HepG2 (cell line): ENCODE measurements around the gene VWA3A. TPM values are rescaled to one million over a fixed set of nuclear protein-coding genes. Genes with fewer than 3 reads are reported as not detected.
A peak's percentile ranks its signal among the peaks of the same experiment; 100 is the strongest.

Experiments
- CEBPB ChIP-seq: IDR thresholded peaks from 2 replicates; pipeline ENCODE4 v1.6.1; 2011; ENCODE audit warnings: low read depth, low read length, improper control_type of control experiment, borderline replicate concordance
- DNMT3B ChIP-seq: conservative IDR thresholded peaks from 2 replicates; pipeline ENCODE4 v1.6.1; 2016; ENCODE audit warnings: missing biosample characterization, control low read depth
- ELF1 ChIP-seq: sonication (generic); formaldehyde crosslinking; IDR thresholded peaks from 2 replicates; pipeline ENCODE4 v1.4.0; 2020; ENCODE audit warnings: missing genetic modification reagents
- GATAD2A ChIP-seq: IDR thresholded peaks from 2 replicates; pipeline ENCODE4 v1.6.1; 2016
- IRX3 ChIP-seq: sonication (generic); formaldehyde crosslinking; IDR thresholded peaks from 2 replicates; pipeline ENCODE4 v1.8.1; 2023; ENCODE audit warnings: mild to moderate bottlenecking, low read depth, missing genetic modification reagents, borderline replicate concordance
- KDM6A ChIP-seq: IDR thresholded peaks from 2 replicates; pipeline ENCODE4 v1.6.1; 2016; ENCODE audit warnings: low read depth
- LBX2 ChIP-seq: sonication (generic); formaldehyde crosslinking; IDR thresholded peaks from 2 replicates; pipeline ENCODE4 v1.5.0; 2020; ENCODE audit warnings: missing genetic modification reagents, mild to moderate bottlenecking, borderline replicate concordance
- NFYB ChIP-seq: sonication (generic); formaldehyde crosslinking; IDR thresholded peaks from 2 replicates; pipeline ENCODE4 v1.4.0; 2020; ENCODE audit warnings: missing genetic modification reagents
- PPARG ChIP-seq: conservative IDR thresholded peaks from 2 replicates; pipeline ENCODE4 v1.6.1; 2016; ENCODE audit warnings: missing biosample characterization, missing genetic modification reagents
- PTBP1 ChIP-seq: fragments of 200-400 bp; formaldehyde crosslinking; IDR thresholded peaks from 2 replicates; pipeline ENCODE4 v1.6.1; 2018; ENCODE audit warnings: low read length, low read depth; ENCODE audit not compliant: poor library complexity, severe bottlenecking
- SIN3A ChIP-seq: IDR thresholded peaks from 2 replicates; pipeline ENCODE4 v1.6.1; 2011; ENCODE audit warnings: low read depth, mild to moderate bottlenecking, control low read depth, low read length, borderline replicate concordance
- SMC3 ChIP-seq: IDR thresholded peaks from 2 replicates; pipeline ENCODE4 v1.6.1; 2011; ENCODE audit warnings: low read length, improper control_type of control experiment
- SNAPC4 ChIP-seq: sonication (generic); formaldehyde crosslinking; IDR thresholded peaks from 2 replicates; pipeline ENCODE4 v1.4.0; 2020; ENCODE audit warnings: mild to moderate bottlenecking, missing genetic modification reagents
- ZNF180 ChIP-seq: sonication (generic); formaldehyde crosslinking; IDR thresholded peaks from 2 replicates; pipeline ENCODE4 v1.4.0; 2020; ENCODE audit warnings: low read depth, missing genetic modification reagents, borderline replicate concordance
- ZNF558 ChIP-seq: sonication (generic); formaldehyde crosslinking; IDR thresholded peaks from 2 replicates; pipeline ENCODE4 v1.9.0; 2022; ENCODE audit warnings: mild to moderate bottlenecking, missing genetic modification reagents, borderline replicate concordance
- ZUFSP ChIP-seq: sonication (generic); formaldehyde crosslinking; IDR thresholded peaks from 2 replicates; pipeline ENCODE4 v1.9.0; 2021; ENCODE audit warnings: missing genetic modification reagents, mild to moderate bottlenecking, borderline replicate concordance
- polyA plus RNA-seq, 8 experiments: library from polyadenylated mRNA; depleted of rRNA in 3 of 8; stranded (reverse) in 7 of 8; unstranded in 1 of 8; fragments of >200 nt; fragmentation: Illumina TruSeq in 4 of 8; extraction: Trizol in 4 of 8; gene quantifications; 2 replicates each; pipeline versions ENCODE4 v1.2.1 to v1.2.3, GENCODE V29; 2011 to 2016; ENCODE audit warnings: low read depth in 4 of 8, missing spikeins in 1 of 8, mixed read lengths in 1 of 8; ENCODE audit not compliant: insufficient read depth in 1 of 8
- total RNA-seq, 5 experiments: library from RNA; depleted of rRNA; stranded (reverse); fragments of >200 nt; fragmentation: Illumina TruSeq; extraction: Trizol; gene quantifications; 2 replicates each; pipeline ENCODE4 v1.2.3, GENCODE V29; 2016; ENCODE audit warnings: low read depth in 1 of 5
- TF ChIP-seq, protein P1 (sequence below): sonication (generic); formaldehyde crosslinking; conservative IDR thresholded peaks from 2 replicates; pipeline ENCODE4 v1.8.0; 2022; ENCODE audit warnings: missing genetic modification reagents
- TF ChIP-seq, protein P2 (sequence below): fragments of 450-650 bp; IDR thresholded peaks from 2 replicates; pipeline ENCODE4 v1.6.1; 2017
- TF ChIP-seq, protein P3 (sequence below): IDR thresholded peaks from 2 replicates; pipeline ENCODE4 v1.6.1; 2016

Gene VWA3A
- total and polyA plus RNA-seq, 2 of the 13 experiments (the other 11 are each of a cell fraction or from before 2014, with no cell fraction given), result 0.03 to 0.07 TPM

- TF ChIP-seq SNAPC4 (CRISPR knock-in tag) (no peak), LBX2 (CRISPR knock-in tag) (no peak), SIN3A (no peak), GATAD2A (CRISPR knock-in tag) (no peak), ELF1 (CRISPR knock-in tag) (no peak), KDM6A (CRISPR knock-in tag) (no peak), IRX3 (CRISPR knock-in tag) (no peak), PPARG (CRISPR knock-in tag) (no peak), SMC3 (no peak), ZNF558 (no peak), DNMT3B (CRISPR knock-in tag) (no peak), NFYB (CRISPR knock-in tag) (no peak), CEBPB (no peak), ZNF180 (CRISPR knock-in tag) (no peak), PTBP1 (no peak), ZUFSP (CRISPR knock-in tag) (no peak)
- TF ChIP-seq, protein P1, sequence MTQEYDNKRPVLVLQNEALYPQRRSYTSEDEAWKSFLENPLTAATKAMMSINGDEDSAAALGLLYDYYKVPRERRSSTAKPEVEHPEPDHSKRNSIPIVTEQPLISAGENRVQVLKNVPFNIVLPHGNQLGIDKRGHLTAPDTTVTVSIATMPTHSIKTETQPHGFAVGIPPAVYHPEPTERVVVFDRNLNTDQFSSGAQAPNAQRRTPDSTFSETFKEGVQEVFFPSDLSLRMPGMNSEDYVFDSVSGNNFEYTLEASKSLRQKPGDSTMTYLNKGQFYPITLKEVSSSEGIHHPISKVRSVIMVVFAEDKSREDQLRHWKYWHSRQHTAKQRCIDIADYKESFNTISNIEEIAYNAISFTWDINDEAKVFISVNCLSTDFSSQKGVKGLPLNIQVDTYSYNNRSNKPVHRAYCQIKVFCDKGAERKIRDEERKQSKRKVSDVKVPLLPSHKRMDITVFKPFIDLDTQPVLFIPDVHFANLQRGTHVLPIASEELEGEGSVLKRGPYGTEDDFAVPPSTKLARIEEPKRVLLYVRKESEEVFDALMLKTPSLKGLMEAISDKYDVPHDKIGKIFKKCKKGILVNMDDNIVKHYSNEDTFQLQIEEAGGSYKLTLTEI (CRISPR knock-in tag), result no peak
- TF ChIP-seq, protein P2, sequence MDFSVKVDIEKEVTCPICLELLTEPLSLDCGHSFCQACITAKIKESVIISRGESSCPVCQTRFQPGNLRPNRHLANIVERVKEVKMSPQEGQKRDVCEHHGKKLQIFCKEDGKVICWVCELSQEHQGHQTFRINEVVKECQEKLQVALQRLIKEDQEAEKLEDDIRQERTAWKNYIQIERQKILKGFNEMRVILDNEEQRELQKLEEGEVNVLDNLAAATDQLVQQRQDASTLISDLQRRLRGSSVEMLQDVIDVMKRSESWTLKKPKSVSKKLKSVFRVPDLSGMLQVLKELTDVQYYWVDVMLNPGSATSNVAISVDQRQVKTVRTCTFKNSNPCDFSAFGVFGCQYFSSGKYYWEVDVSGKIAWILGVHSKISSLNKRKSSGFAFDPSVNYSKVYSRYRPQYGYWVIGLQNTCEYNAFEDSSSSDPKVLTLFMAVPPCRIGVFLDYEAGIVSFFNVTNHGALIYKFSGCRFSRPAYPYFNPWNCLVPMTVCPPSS, result 0 out of 2 replicates have a peak, but pooled peaks have one; percentile 88
- TF ChIP-seq, protein P3, sequence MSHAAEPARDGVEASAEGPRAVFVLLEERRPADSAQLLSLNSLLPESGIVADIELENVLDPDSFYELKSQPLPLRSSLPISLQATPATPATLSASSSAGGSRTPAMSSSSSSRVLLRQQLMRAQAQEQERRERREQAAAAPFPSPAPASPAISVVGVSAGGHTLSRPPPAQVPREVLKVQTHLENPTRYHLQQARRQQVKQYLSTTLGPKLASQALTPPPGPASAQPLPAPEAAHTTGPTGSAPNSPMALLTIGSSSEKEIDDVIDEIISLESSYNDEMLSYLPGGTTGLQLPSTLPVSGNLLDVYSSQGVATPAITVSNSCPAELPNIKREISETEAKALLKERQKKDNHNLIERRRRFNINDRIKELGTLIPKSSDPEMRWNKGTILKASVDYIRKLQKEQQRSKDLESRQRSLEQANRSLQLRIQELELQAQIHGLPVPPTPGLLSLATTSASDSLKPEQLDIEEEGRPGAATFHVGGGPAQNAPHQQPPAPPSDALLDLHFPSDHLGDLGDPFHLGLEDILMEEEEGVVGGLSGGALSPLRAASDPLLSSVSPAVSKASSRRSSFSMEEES (CRISPR knock-in tag), result no peak
These were observed 23.9 kb downstream of the VWA3A start (continued) for GRCh38 chr16:22116095-22116700.
